ENCODE measurements around the gene CTRB1. TPM values are rescaled to one million over a fixed set of nuclear protein-coding genes. Genes with fewer than 3 reads are reported as not detected.
A peak's percentile ranks its signal among the peaks of the same experiment; 100 is the strongest.

Gene CTRB1
- total and polyA plus RNA-seq, 2 of the 13 experiments (the other 11 are each of a cell fraction or from before 2014, with no cell fraction given), result not detected

- TF ChIP-seq ZFP36L1 (CRISPR knock-in tag; IDR thresholded peaks at IDR 0.05) (no peak), ZNF446 (CRISPR knock-in tag; IDR thresholded peaks at IDR 0.05) (0 out of 2 replicates have a peak, but pooled peaks have one; percentile 20), DRAP1 (CRISPR knock-in tag; IDR thresholded peaks at IDR 0.05) (no peak), FOXP4 (CRISPR knock-in tag; IDR thresholded peaks at IDR 0.05) (no peak), MYC (CRISPR knock-in tag; IDR thresholded peaks at IDR 0.05; ENCODE audit: borderline replicate concordance) (no peak), THRA (CRISPR knock-in tag; IDR thresholded peaks at IDR 0.05; ENCODE audit: borderline replicate concordance) (no peak), YEATS2 (CRISPR knock-in tag; IDR thresholded peaks at IDR 0.05; ENCODE audit: borderline replicate concordance) (no peak), PITX1 (CRISPR knock-in tag; IDR thresholded peaks at IDR 0.05) (peak; percentile 34; the same call in 1 of the 2 replicates), ZBED4 (CRISPR knock-in tag; IDR thresholded peaks at IDR 0.05; ENCODE audit: borderline replicate concordance) (no peak), ZNF501 (CRISPR knock-in tag; IDR thresholded peaks at IDR 0.05) (no peak), ZNF607 (CRISPR knock-in tag; IDR thresholded peaks at IDR 0.05; ENCODE audit: borderline replicate concordance) (no peak), ZHX2 (IDR thresholded peaks at IDR 0.05; ENCODE audit: low read depth) (no peak), ZHX2 (CRISPR knock-in tag; IDR thresholded peaks at IDR 0.05; ENCODE audit: borderline replicate concordance) (peak; percentile 37; the same call in 1 of the 2 replicates), AGO1 (IDR thresholded peaks at IDR 0.05; ENCODE audit: low read depth, low read length, poor library complexity, severe bottlenecking) (no peak)
Measured at GRCh38 chr16:75250089-75250808, 31.5 kb downstream of the CTRB1 start (continued).
